Right lobe of liver (tissue), 6 donors: ENCODE data around the gene UBE2J2. TPM values are rescaled to one million over a fixed set of nuclear protein-coding genes. Genes with fewer than 3 reads are reported as not detected.

Experiments
- ATAC-seq, 4 donors: fragments of 200-7000 bp; cut with Tn5 transposase; one replicate each; pipeline ENCODE4 v1.9.1; 2020; ENCODE audit warnings: mild to moderate bottlenecking in 4 of 4, moderate library complexity in 4 of 4
- DNase-seq, 3 donors: peaks; one replicate each; pipeline ENCODE4 v3.0.0-alpha.2; 2020
- H3K27ac ChIP-seq, 3 donors: fragments of 200-600 bp; one replicate each; pipeline ENCODE4 v1.8.0; 2022
- H3K27me3 ChIP-seq, 2 donors: fragments of 200-600 bp; one replicate each; pipeline ENCODE4 v1.8.0; 2022
- H3K36me3 ChIP-seq, 4 donors: fragments of 200-600 bp; sonication (generic) in 1 of 4; one replicate each; pipeline versions ENCODE4 v1.5.1 to v1.8.0; 2017 to 2022; ENCODE audit warnings: control low read depth in 1 of 4
- H3K4me1 ChIP-seq, 4 donors: fragments of 200-600 bp; sonication (generic) in 1 of 4; one replicate each; pipeline versions ENCODE4 v1.5.1 to v1.8.0; 2017 to 2022; ENCODE audit warnings: control low read depth in 1 of 4
- H3K4me3 ChIP-seq, 3 donors: fragments of 200-600 bp; one replicate each; pipeline ENCODE4 v1.8.0; 2022
- H3K9me3 ChIP-seq, 4 donors: fragments of 200-600 bp; sonication (generic) in 1 of 4; one replicate each; pipeline versions ENCODE4 v1.5.1 to v1.8.0; 2017 to 2022; ENCODE audit warnings: control low read depth in 1 of 4
- POLR2A ChIP-seq: fragments of 450-650 bp; IDR thresholded peaks from one replicate; pipeline ENCODE4 v1.6.1; 2017; ENCODE audit warnings: antibody characterized with exemption, mild to moderate bottlenecking
- WGBS: methylation state at CpG from one replicate; pipeline ENCODE4 v1.1.6; 2018; ENCODE audit warnings: low coverage, low lambda C conversion rate; ENCODE audit not compliant: insufficient coverage; ENCODE audit errors: missing lambda C conversion rate; 5-methylcytosine and 5-hydroxymethylcytosine counted together
- intact Hi-C, 2 donors: fragments of 100-400 bp; cut with DNase I; formaldehyde crosslinking; loops; one replicate each; pipeline versions ENCODE4 v1.11.2 to v1.14.1; 2022
- total RNA-seq, 6 experiments: library from RNA; depleted of rRNA in 2 of 6; stranded (reverse); fragments of >200 nt in 2 of 6; fragmentation: NEBNext Ultra II Directional in 3 of 6; extraction: Animal tissue kit (Norgen Biotek cat#: 25700) in 3 of 6; gene quantifications; one replicate each; pipeline versions ENCODE4 v1.1.0 to v1.2.4, GENCODE V29; 2016 to 2023
- TF ChIP-seq, protein P1 (sequence below), 4 donors: fragments of 200-600 bp in 3 of 4; fragments of 450-650 bp in 1 of 4; IDR thresholded peaks; one replicate each; pipeline versions ENCODE4 v1.5.1 to v1.8.0; 2016 to 2022; ENCODE audit warnings: antibody characterized with exemption in 4 of 4, mild to moderate bottlenecking in 2 of 4
- donor health status: DM: no; HTN: yes; CAD: no.
- donor health status: DM: no; HTN: no; CAD: no.
- donor health status: DM: no; HTN: no; CAD: no.
- donor health status: DM: no; HTN: yes; CAD: no.
- donor health status: DM: no; HTN: yes; CAD: no.

UBE2J2 gene
- total RNA-seq, 6 experiments from 2014 or later = 25.5 to 30.6 (median 26.9) TPM

DNA sequence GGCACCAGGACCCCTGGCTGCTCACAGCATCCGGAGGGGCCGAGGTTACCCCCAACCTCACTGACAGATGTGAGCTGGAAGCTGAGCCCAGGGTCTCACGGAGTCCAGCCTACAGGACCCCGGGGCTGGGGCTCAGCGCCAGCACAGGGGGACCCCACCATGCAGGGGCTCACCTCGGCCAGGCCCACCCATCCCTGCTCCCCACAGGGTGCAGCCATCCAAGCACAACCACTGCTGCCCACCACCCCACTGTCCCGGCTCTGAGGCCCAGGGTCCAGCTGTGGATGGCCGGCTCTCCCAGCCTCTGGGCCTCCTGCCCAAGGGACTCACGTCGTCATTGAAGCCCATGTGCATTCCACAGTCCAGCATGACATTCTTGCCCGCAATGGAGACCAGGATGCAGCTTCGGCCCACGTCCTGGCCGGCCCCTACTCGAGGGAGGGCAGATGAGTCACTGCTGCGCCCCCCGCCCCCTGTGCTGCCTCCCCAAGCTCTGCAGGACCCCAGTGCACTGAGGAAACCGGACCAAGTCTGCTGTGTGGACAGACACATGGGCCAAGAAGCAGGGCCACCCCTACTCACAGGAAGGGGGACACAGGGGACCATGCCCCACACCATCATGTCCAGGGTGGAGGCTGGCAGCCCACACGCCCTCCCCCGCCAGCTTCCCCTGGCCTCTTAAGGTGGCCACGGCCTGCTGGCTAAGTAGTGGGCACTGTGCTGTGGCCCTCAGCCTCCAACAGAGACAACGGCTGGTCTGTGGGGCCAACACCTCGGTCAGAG is 47.2 kb upstream of the UBE2J2 start:
- 78% methylated on average over 6 of the region's 23 CpGs for WGBS
- intact Hi-C loops = no loop called here
- H3K4me1 ChIP-seq = peaks cover 0 to 28% (median 0%) of the 10 kb centered on the region in 4 donors
- H3K9me3 ChIP-seq = no peaks in the 10 kb centered on the region
- H3K27me3 ChIP-seq = no peaks in the 10 kb centered on the region
- DNase-seq (no peak), ATAC-seq (no peak)
- no peak overlapping the region for H3K4me3 ChIP-seq
- no peak overlapping the region for H3K27ac ChIP-seq
- H3K36me3 ChIP-seq = peaks cover 0 to 9% (median 1%) of the 10 kb centered on the region in 4 donors
- TF ChIP-seq POLR2A = no peak
- TF ChIP-seq, protein P1, sequence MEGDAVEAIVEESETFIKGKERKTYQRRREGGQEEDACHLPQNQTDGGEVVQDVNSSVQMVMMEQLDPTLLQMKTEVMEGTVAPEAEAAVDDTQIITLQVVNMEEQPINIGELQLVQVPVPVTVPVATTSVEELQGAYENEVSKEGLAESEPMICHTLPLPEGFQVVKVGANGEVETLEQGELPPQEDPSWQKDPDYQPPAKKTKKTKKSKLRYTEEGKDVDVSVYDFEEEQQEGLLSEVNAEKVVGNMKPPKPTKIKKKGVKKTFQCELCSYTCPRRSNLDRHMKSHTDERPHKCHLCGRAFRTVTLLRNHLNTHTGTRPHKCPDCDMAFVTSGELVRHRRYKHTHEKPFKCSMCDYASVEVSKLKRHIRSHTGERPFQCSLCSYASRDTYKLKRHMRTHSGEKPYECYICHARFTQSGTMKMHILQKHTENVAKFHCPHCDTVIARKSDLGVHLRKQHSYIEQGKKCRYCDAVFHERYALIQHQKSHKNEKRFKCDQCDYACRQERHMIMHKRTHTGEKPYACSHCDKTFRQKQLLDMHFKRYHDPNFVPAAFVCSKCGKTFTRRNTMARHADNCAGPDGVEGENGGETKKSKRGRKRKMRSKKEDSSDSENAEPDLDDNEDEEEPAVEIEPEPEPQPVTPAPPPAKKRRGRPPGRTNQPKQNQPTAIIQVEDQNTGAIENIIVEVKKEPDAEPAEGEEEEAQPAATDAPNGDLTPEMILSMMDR (IDR thresholded peaks at IDR 0.05) = no peak

DNA sequence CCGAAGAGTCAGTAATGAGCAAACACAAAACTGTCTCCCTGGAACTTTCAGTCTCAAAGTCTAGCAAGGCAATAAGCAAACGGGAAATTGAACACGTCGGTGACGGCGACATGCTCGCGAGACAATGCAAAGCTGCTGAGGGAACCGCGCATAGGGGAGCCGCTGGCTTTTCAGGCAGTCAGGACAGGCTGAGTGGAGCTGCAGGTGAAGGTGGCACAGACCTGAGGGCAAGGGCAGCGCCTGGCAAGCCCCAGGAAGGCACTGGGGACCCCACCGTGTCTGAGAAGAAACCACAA is 45.9 kb upstream of the UBE2J2 start:
- H3K4me1 ChIP-seq = peaks cover 0 to 22% (median 0%) of the 10 kb centered on the region in 4 donors
- intact Hi-C loops = no loop called here
- TF ChIP-seq POLR2A = no peak
- TF ChIP-seq, protein P1 (IDR thresholded peaks at IDR 0.05) = no peak
- H3K27me3 ChIP-seq = no peaks in the 10 kb centered on the region
- WGBS = 88% methylated on average over 10 of the region's 13 CpGs
- no peak overlapping the region for H3K27ac ChIP-seq
- no peak for DNase-seq
- H3K9me3 ChIP-seq = no peaks in the 10 kb centered on the region
- no peak for ATAC-seq
- H3K4me3 ChIP-seq = no peak overlapping the region
- H3K36me3 ChIP-seq = peaks cover 0 to 9% (median 4%) of the 10 kb centered on the region in 4 donors

DNA sequence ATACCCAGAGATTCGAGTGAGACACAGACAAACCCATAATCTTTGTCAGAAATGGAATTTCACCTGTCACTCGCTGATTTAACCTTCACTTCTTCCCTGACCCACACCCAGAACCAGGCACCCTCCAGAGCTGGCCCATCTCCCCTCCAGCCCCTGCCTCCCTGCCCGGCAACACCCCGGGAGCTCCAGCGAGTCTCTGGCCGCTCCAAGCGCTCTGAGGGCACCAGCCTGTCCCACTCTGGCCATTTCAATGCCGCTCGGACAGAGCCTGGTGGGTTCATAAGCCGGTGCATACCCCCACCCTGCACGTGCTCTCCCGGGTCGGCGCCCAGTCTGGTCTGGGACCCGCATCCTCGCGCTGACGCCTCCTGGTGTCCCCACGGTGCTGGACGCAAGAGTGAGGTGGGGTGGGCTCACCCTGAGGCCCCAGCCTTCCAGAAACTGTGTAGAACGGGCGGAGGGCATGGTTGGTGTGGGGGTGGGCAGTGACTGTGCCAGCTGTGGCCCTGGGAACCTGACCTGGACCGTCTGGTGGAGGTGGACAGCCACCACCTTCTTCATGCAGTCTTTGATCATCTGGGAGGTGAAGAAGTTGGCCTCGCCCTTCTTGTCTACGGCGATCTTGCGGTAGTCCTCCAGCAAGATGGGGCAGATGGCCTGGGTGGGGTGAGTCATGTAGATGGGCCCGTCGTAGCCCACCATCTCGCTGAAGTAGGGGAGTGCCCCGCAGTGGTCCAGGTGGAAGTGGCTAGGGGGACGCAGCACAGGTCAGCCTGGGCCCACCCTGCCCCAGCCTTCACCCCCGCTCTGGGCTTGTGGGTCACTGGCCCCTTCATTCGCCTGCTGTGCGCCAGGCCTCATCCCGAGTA is 45.4 kb upstream of the UBE2J2 start:
- H3K27ac ChIP-seq = no peak overlapping the region
- H3K36me3 ChIP-seq = peaks cover 0 to 15% (median 9%) of the 10 kb centered on the region in 4 donors
- H3K9me3 ChIP-seq = no peaks in the 10 kb centered on the region
- peaks cover 0 to 22% (median 0%) of the 10 kb centered on the region in 4 donors for H3K4me1 ChIP-seq
- TF ChIP-seq, protein P1 (IDR thresholded peaks at IDR 0.05) = no peak
- no peak for TF ChIP-seq POLR2A
- ATAC-seq = no peak
- intact Hi-C loops = no loop called here
- H3K27me3 ChIP-seq = no peaks in the 10 kb centered on the region
- WGBS = 83% methylated on average over 8 of the region's 36 CpGs
- H3K4me3 ChIP-seq = no peak overlapping the region
- no peak for DNase-seq

DNA sequence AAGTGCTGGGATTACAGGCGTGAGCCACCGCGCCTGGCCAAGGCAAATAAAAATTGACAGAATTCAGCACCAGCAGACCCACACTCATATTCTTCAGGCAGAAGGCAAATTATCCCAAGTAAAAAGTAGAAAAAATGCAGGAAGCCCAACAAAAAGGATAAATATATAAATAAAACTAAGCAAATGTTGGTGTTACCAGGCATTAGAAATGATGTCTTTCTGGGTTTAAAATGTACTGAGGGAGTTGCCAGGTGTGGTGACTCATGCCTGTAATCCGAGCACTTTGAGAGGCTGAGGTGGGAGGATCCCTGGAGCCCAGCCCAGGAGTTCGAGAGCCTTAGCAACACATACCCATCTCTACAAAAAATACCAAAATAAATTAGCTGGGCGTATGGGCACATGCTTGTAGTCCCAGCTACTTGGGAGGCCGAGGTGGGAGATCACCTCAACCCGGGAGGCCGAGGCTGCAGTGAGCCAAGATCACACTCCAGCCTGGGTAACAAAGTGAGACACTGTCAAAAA is 44.5 kb upstream of the UBE2J2 start:
- 59% methylated on average over 7 of the region's 9 CpGs for WGBS
- no peaks in the 10 kb centered on the region for H3K9me3 ChIP-seq
- peaks cover 0 to 23% (median 14%) of the 10 kb centered on the region in 4 donors for H3K36me3 ChIP-seq
- no peak overlapping the region for H3K4me3 ChIP-seq
- ATAC-seq = peak; percentile 68 to 85 (median 82)
- TF ChIP-seq, protein P1 (IDR thresholded peaks at IDR 0.05) = no peak
- no peak for TF ChIP-seq POLR2A
- no peak overlapping the region for H3K27ac ChIP-seq
- H3K4me1 ChIP-seq = peaks cover 0 to 19% (median 0%) of the 10 kb centered on the region in 4 donors
- intact Hi-C loops = no loop called here
- H3K27me3 ChIP-seq = no peaks in the 10 kb centered on the region
- DNase-seq = peak in 2 of 3 donors; percentile 75 to 76
